NCI-H2081 treated with DMSO at 0.1 percent for 48 hours (cell line): ENCODE results near the gene ABO.
"Not testable (repeated sequence)": the region's sequence is repeated elsewhere in the genome, so short reads cannot be mapped to it uniquely, and the experiment has no call there.

Source experiments
- DNase-seq: peaks from one replicate; lab custom pipeline; 2025; lab: John Stamatoyannopoulos, UW

ABO gene

DNA sequence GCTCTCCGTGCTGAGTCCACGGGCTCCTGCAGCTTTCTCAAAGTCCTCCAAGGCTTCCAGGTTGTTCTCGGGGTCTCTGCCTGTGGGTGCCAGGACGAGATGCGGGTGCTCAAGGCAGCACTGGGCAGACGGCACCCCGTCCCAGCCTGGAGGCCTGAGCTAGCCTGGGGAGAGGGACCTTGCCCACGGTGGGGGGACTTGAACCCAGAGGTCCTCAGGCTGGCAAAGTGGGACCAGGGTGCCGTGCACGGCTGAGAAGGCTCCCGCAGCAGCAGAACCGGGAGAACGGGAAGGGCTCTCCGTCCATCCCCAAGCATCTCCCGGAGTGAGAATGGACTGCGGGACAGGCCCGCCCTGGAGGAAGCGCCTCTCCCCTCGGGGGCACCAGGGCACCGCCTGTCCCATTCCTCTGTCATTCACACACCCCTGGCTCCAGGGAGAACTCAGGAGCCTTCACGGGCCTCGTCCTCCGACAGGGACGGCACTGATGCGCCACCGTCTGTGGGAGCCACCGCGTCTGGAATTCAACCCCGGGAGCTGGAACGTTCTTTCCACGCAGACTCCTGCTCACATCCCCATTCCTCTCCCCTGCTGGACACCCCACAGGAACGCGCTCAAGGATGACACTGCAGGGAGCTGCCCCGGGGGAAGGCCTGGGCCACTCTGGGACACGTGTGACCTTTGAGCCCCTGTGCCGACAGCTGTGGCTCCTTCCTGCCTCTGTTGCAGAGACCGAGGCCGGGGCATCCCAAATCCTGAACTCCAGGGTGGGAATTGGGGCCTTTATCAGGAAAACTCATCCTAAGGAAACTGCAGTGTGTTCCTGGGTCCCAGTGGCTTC, 49.6 kb downstream of the ABO start:
- no peak for DNase-seq

DNA sequence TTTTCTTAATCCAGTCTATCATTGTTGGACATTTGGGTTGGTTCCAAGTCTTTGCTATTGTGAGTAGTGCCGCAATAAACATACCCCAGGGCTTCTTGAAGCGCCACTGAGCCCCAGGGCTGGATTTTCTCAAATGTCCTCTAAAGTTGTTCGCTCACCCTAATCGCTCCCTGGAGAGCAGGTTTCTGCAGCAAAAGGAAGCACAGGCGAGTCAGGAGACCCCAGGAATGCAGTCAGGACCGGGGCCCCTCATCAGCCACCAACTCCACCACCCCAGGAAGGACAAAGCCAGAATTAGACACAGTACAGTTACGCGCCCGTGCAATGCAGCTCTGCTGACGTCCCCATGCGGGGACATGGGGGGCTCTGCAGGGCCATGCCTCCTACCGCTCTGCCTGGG, 50.2 kb downstream of the ABO start:
- no peak for DNase-seq

GRCh38 chr9:133223159-133223756, 51.7 kb downstream of the ABO start:
- DNase-seq: not testable (repeated sequence)

GRCh38 chr9:133221994-133222393, 53.0 kb downstream of the ABO start:
- DNase-seq: not testable (repeated sequence)

DNA sequence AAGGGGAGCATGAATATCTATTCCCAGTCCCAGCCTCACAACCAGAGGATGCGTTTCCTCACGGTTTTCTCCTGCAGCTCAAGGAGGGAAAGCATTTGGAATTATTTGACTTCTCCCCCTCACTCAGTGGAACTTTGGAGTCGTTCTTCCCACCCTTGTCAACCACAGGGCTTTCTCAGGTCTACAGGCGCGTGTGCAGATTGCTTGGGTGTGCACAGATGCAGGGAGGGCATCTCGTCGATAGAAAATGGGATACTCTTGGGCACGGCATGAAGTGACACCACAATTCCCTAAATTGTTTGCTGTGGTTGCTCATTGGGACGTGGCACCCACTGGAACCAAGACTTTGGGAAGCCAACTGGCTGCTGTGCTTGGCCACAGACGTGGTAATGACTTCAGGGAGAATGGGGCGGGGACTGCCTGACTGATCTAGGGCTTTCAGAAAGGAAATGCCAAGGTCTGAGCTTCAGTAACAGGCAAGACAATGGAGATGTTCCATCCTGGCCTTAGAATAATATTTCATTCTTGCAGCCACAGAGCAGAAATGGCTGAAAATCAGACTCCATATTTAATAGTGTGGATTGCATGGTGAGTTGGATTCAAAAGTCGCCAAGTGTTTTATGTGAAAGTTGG, 53.7 kb downstream of the ABO start:
- no peak for DNase-seq

DNA sequence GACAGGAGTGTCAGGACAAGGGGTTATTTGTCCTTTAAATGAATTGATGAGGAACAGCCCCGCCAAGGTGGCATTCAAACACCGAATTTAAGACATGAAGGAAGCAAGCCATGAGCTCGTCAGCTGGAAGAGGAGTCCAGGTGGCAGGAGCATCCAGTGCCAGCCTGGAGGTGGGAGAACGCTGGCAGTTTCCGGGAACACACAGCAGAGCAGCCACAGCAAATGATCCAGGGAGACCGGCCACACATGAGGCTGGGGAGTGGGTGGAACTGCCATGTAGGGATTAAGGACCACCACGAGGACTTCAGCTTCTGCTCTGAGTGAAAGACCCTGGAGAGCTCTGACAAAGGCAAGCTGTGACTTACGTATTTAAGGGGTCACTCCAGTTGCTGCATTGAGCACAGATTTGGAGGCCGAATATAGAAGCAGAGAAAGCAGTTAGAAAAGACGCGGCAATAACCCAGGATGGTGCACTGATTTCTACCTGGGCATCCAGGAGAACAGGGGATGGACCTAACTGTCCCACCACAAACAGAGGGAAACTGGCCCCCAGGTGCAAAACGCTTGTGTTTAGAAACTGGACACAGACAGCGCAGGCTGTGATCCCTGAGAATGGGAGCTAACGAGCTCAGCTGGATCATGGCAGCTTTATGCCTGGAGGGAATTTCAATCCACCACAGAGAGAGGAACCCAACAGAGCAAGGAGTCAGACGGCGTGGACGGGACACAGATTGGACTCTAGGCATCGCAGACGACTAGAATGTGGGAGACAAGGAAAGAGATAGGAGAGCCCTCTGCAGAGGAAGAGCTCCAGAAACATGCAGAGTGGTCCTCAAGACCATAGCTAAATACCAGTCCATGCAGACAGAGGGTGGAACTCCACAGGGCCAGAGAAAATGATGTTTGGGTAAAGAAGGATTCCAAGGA, 56.7 kb downstream of the ABO start:
- not testable (repeated sequence) for DNase-seq

GRCh38 chr9:133217333-133217988, 57.5 kb downstream of the ABO start:
- DNase-seq: not testable (repeated sequence)

DNA sequence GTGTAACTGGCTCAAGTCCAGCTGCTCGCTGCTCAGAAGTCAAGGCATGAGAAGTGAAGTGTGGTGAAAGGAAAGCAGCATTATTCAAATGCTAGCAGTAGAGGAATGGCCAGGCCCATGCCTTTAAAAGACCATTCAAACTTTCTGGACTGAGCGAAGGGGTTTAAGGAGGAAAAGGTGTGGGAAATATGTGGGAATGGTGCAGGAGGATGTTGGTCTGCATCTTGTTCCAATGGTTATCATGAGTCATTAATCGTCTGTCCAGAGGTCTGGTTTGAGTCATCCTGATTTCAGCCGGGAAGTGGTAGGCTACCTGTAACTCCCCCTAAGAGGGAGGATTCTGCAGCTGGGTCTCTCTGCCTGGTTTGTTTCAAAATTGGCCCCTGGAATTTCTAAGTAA, 60.7 kb downstream of the ABO start:
- DNase-seq: not testable (repeated sequence)

DNA sequence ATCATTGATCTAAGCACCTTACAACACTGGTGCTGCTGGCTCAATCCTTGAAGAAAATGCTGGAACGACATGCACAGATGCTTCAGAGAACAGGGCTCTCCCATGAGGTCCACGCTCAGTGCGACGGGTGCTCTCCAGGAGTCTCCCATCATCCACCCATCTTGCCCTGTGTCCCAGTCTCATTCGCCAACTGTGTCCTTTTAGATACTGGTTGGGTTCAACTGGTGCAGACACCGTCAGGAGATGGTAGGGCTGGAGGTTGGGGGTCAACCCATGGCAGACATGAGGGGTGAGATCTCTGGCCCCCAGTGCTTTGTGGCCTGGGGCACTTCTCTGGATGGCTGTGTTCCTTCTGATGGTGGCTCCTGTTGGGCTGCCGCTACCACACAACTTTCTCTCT, 64.4 kb downstream of the ABO start:
- no peak for DNase-seq

- DNase-seq: no peak
Observed at GRCh38 chr9:133210202-133210532, 64.8 kb downstream of the ABO start.

DNA sequence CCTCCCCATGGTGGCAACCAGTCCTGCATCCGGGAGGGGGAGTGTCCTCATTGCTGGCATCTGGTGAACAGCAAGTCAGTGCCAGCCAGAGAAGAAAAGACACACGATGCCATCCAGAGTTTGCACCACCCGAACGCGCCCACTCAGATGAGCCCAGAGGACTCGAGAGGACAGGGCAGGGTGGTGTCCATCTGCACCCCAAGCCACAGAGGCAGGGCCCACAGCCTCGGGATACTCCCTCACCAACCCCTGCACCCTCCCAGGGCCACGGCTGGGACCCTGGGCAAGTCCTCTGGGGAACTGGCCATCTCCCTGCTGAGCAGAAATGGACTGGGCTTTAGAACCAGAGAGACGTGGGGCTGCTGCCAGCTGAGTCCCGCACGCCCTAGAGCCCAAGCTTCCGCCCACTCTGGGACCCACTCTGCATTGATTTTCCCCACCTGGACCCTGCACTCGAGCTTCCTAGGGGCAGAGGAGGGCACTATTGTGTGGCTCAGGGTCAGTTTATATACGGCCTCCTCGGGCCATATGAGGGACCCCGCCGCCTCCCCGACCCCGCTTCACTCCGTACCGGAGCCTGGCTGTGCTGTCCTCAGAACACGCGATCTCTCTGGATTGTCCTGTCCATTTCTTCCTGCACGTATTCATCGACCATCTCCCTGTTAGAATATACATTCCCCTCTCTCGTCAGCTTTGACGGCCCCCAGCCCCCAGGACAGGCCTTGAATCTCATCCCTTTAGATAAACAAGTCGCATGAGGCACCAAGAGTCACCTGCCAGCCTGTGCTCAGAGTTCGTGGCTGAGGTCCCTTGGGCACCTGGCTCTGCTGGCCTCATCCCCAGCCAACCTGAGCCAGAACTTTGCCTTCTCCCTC, 65.4 kb downstream of the ABO start:
- not testable (repeated sequence) for DNase-seq

DNA sequence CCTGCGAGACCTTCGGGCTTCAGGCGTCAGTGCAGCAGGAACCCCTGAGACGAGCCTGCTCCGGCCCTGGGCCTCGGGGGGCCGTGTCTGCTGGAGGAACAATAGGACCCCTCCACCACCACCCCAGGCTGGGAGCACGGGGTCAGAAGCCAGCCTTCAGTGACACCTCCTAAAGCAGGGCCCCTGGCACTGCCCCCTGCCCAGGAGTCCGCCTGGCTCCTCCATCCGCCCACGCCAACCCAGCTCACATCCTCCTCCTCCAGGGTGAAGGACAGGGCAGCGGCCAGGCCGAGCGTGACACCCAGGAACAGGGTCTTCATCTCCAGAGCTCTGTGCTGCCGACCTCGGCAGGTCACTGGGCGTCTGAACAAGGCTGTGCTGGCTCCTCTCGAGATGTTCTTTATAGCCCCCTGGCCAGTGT, 66.1 kb downstream of the ABO start, which contains the start of gene OBP2B:
TSS of gene OBP2B (minus strand) at position 371 of the 421 bp plus-strand sequence. CDS start at position 320, 51 bp downstream.
- not testable (repeated sequence) for DNase-seq

GRCh38 chr9:133208171-133208879, 66.7 kb downstream of the ABO start:
- not testable (repeated sequence) for DNase-seq

- no peak for DNase-seq
Observed at GRCh38 chr9:133207540-133208170, 67.3 kb downstream of the ABO start.

GRCh38 chr9:133207021-133207531, 67.9 kb downstream of the ABO start:
- DNase-seq: no peak

- DNase-seq: no peak
Observed at GRCh38 chr9:133205996-133206931, 68.7 kb downstream of the ABO start.

DNA sequence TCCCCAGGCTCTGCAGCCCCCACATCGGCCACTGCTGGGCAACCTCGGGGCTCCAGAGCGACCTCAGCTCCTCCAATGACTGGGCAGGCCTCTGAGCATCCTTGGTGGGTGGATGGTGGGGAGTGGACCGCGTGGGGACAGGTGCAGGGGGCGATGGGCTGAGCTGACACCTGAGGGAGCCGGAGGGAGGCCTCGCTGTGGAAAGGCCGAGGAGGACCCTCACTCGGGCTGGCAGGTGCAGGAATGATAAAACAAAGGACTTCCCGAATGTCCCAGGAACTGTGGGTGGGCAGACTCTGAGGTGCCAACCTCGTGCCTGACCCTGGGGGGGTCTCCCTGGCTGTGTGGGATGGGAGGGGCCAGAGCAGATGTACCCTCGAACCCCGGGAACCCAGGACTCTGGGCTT, 69.5 kb downstream of the ABO start:
- not testable (repeated sequence) for DNase-seq
